GM18508 (cell line): ENCODE data around the gene RHOT2.

Experiments
- ATAC-seq: cut with Tn5 transposase; IDR thresholded peaks from one replicate; pipeline ENCODE4 v1.9.1; 2021; ENCODE audit warnings: moderate number of reproducible peaks; ENCODE audit not compliant: insufficient read depth, unreplicated experiment

Gene RHOT2

DNA sequence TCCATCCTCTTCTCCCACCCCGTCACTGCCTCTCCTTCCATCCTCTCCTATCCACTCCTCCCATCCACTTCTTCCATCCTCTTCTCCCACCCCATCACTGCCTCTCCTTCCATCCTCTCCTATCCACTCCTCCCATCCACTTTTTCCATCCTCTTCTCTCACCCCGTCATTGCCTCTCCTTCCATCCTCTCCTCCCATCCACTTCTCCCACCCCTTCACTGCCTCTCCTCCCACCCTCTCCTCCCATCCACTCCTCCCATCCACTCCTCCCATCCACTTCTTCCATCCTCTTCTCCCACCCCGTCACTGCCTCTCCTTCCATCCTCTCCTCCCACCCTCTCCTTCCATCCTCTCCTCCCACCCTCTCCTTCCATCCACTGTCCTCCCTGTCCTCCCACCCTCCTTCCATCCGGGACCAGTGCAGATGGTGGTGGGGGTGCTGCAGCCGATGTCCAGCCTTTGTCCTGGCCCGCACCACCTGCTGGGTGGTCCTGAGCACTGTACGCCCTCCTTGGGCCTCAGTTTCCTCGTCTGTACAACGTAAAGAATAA lies 36.0 kb upstream of the RHOT2 start:
- no peak for ATAC-seq

- ATAC-seq: no peak
These were observed 35.2 kb upstream of the RHOT2 start for GRCh38 chr16:632486-633335.

DNA sequence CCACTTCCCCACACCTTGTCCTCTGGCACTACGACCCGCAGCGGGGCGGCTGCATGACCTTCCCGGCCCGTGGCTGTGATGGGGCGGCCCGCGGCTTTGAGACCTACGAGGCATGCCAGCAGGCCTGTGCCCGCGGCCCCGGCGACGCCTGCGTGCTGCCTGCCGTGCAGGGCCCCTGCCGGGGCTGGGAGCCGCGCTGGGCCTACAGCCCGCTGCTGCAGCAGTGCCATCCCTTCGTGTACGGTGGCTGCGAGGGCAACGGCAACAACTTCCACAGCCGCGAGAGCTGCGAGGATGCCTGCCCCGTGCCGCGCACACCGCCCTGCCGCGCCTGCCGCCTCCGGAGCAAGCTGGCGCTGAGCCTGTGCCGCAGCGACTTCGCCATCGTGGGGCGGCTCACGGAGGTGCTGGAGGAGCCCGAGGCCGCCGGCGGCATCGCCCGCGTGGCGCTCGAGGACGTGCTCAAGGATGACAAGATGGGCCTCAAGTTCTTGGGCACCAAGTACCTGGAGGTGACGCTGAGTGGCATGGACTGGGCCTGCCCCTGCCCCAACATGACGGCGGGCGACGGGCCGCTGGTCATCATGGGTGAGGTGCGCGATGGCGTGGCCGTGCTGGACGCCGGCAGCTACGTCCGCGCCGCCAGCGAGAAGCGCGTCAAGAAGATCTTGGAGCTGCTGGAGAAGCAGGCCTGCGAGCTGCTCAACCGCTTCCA lies 34.4 kb upstream of the RHOT2 start:
- no peak for ATAC-seq

GRCh38 chr16:634051-634670 lies 33.8 kb upstream of the RHOT2 start:
- ATAC-seq: no peak

GRCh38 chr16:634996-635395 lies 32.9 kb upstream of the RHOT2 start:
- ATAC-seq: no peak

GRCh38 chr16:635573-636205 lies 32.2 kb upstream of the RHOT2 start:
- no peak for ATAC-seq

GRCh38 chr16:636206-637080 lies 31.5 kb upstream of the RHOT2 start, which contains the start of gene METTL26:
METTL26 (minus strand) TSS chr16:636305; CDS start chr16:636290, 15 bp downstream.
- peak; percentile 48 for ATAC-seq

DNA sequence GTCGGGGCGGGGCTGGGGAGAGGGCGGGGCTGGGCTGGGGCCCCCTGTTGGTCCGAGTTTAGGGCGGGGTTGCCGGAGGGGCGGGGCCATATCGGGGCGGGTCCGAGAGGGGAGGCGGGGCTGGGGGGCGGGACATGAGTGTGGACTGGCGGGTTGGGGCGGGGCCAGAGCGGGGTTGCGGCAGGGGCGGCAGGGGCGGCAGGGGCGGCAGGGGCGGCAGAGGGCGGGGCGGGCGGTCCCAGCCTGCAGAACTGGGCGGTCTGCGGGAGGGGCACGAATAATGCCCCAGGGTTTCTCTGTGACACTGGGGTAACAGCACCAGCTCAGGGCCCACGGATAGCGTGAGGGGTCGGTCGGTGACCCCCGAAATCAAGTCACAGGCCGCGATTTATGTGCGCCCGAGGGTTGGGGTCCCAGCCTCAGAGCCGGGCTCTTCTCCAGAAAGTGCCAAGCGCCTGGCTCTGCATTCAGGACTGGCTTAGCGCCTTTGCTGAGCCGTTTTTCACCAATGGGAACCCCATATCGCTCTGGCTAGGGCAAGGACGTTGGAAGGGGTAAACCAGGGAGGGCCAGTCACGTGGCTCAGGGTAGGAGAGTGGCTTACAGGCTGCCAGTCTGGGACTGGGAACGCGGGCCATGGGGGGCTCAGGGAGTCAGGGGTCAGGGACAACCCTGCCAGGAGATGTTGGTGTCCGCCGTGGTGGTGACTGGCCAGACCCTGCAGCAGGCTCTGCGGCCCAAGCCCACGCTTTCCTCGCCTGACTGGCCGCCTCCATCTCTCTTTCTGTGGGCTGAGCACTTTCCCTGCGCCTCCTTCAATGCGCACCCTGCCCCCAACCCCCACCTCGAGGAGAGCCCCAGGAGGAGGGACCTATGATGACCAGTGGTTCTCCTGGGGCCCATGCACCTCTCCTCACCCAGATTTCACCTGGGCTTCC lies 30.6 kb upstream of the RHOT2 start:
- ATAC-seq: no peak

DNA sequence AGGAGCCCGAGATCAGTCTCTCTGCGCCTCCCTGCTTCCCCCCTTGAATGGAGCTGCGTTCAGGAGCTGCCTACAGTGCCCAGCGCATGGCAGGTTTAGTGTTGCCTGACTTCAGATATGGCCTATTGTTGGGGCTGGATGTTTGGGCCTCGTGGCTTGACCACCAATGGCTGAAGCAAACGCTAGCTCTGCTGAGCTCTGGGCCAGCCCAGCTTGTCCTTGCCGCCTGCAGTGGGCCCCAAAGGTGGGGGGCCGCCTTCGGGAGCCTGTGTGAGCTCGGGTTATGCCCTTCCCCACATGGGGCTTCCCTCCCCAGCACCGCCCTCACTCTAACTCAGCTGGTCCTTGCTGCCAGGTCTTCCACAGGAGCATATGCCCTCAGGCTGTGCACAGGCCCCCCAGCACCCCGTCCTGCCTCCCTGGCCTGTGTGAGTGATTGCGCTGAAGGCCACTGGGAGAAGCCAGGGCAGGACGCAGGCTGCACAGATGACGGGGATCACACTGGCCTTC lies 29.8 kb upstream of the RHOT2 start:
- no peak for ATAC-seq

DNA sequence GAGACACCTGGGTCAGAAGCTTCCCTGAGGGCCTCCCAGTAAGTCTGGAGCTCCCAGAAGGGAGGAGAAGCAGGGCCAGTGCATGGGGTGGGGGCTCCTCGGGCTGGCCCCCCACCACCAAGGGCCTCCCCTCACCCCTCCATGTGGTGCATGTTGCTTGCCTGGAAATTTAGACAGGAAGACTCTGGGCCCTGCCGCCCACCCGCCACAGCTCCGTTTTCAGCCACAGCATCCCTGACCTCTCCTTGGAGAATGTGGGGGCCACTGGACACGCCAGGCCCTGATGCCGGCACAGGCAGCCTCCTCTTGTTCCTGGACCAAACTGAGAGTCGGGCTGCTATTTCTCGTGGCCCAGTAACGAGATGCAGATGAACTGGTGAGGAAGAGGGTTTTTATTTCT lies 29.1 kb upstream of the RHOT2 start:
- no peak for ATAC-seq

DNA sequence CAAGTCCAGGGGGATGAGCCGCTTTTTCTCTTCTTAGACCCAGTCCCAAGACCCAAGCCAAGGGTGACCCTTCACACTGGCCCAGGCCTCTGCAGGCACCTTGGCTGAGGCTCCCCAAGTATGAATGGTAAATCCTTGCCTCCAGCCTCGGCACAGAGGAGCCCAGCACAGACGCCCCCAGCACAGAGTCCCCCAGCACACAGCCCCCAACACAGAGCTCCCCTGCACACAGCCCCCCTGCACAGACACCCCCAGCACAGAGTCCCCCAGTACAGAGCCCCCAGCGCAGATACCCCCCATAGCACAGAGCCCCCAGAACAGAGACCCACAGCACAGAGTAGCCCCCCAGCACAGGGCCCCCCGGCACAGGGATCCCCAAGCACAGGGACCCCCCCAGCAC lies 27.3 kb upstream of the RHOT2 start:
- ATAC-seq: no peak

- ATAC-seq: no peak
These were observed 26.4 kb upstream of the RHOT2 start, which contains the start of gene MCRIP2 for GRCh38 chr16:641326-642188. MCRIP2 (plus strand) TSS chr16:641828; CDS start chr16:641992, 164 bp downstream.

- ATAC-seq: no peak
These were observed 25.5 kb upstream of the RHOT2 start for GRCh38 chr16:642189-643049.

GRCh38 chr16:643050-643368 lies 24.9 kb upstream of the RHOT2 start:
- no peak for ATAC-seq

DNA sequence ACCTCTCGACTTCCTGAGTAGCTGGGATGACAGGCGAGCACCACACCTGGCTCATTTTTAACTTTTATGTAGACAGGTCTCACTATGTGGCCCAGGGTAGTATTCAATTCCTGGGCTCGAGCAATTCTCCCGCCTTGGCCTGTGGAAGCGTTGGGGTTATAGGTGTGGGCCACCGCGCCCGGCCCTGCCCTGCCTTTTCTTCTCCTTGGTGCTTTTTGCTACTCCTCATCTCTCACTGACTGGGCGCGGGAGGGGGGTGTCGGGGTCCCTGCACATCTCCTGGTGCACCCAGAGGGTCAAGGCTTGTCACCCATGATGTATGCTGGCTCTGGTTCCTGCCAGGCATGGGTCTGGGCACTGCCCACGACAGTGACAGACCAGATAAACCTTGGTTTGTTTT lies 23.4 kb upstream of the RHOT2 start:
- ATAC-seq: no peak

- ATAC-seq: no peak
These were observed 21.9 kb upstream of the RHOT2 start for GRCh38 chr16:645852-646678.
